CD4-positive, alpha-beta T cell treated with Interleukin-17A for 4 hours (primary cell): ENCODE measurements around the gene SAXO2.
"Not testable (repeated sequence)": the region's sequence is repeated elsewhere in the genome, so short reads cannot be mapped to it uniquely, and the experiment has no call there.

Source experiments
- DNase-seq: peaks from one replicate; pipeline ENCODE4 v3.0.0-alpha.2; 2020; ENCODE audit warnings: mixed read lengths

Gene SAXO2

DNA sequence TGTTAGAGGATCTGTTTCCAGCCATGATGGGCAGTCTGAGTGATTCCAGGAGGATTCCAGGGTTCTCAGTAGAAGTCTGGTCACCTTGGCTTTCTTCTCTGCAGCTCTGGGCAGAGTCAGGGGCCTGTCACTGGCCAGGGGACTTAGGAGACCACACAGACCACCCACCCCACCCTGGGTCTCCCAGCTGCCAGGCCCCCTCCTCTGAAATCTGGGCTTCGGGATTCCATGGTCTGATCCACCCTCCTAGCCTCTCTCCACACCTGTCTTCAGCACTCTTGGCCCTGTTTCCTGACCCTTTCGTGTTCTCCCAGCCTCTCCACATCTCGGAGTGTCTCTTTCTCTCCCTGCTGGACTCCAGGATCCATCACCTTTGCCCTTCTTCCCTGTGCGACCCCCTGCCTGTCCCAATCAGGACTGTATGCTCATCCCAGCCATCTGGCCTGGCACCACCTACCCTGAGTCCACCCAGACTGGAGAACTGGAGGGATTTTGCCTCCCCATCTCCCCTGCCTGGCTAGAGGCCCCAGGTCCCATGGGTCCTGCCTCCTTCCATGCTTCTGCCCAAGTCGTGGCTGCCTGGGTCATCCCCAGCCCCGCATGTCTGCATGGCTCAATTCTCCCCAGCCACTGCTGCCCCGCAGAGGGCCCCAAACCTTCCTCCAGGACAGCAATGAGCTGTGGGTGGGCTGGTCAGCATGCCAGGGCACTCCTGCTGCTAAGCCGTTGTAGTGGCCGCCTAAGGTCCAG is 52.3 kb downstream of the SAXO2 start:
- no peak for DNase-seq

DNA sequence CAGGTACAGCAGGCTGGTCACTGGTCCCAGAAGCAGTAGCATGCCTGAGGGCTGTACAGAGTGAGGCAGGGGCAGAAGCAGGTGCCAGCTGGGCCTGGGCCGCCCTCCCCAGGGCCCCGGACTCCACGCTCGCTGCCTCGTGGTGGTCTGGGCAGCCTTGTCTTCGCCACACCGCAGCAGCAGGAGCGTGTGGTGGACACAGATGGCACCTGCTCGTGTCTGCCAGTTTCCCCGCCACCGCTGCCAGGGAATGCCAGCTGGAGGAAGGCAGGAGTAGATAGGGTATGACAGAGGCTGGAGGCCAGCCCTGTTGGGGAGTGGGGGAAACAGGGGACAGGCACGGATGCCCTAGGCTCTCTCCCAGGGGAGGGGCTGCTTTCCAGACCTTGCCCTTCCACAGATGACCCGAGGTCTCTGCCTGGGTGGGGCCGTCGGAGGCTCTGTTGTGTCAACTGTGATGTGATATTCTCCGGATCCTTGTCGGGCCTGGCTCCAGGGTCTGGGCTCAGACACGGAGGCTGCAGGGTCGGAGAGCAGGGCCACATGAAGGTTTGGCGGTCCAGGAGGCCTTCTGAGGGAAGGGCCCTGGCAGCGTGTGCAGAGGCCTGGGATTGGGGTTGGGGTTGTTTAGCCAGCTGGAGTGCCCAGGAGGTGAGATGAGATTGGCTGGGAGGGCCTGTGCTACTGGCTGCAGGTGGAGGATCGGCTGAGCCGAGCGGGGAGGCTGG is 53.1 kb downstream of the SAXO2 start:
- DNase-seq: no peak

DNA sequence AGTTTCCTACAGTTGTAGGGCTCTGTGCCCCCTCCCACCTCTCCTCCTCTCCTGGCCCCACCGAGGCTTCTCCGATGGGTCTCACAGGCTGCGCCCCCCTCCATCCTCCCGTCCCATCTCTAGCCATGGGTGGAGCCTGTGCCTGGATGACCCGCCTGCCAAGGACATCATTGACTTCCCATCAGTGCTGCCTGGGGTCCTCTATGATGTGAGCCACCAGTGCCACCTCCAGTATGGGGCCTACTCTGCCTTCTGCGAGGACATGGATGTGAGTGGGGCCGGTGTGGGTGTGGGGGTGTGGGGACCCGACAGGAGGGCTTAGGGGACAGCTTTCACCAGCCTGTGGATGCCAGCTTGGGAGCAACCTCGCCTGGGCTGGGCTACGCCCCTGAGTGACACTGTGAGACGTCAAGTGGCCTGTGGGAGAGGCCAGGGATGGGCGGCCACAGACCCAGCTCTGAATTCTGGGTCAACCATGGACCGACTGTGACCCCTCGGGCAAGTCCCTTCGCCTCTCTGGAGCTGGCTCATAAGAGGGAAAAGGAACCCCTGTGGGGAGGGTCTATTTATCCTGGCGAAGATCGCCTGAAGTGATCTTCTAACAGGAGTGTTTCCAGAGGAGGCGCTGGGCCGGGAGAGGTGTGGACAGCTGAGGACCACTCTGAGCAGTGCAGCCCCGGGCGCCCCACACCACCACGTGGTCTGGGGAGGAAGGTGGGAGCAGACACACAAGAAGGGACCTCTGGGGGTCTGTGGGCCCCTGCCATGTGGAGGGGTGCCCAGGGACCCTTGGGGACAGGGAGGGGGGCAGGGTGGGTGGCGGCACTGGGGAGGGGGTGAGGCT is 53.9 kb downstream of the SAXO2 start:
- DNase-seq: not testable (repeated sequence)

- no peak for DNase-seq
Measured at GRCh38 chr15:82317091-82317489, 54.5 kb downstream of the SAXO2 start.

DNA sequence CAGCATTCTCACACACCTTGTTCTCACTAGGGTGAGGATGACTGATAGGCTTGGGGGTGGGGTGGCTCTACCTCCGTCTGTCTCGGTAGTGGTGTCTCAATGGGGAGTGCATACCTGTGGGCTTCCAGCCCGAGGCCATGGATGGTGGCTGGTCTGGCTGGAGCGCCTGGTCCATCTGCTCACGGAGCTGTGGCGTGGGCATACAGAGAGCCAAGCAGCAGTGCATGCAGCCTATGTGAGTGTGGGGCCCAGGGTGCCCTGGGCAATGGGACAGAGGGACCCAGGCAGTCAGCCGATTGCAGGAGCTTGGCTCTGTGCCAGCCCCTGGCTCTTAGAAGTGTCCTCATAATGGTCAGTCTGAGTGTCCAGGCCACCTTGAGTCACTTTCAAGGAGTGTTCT is 54.9 kb downstream of the SAXO2 start:
- DNase-seq: not testable (repeated sequence)

- not testable (repeated sequence) for DNase-seq
Measured at GRCh38 chr15:82318281-82318680, 55.7 kb downstream of the SAXO2 start.

- not testable (repeated sequence) for DNase-seq
Measured at GRCh38 chr15:82319522-82320278, 57.1 kb downstream of the SAXO2 start.

DNA sequence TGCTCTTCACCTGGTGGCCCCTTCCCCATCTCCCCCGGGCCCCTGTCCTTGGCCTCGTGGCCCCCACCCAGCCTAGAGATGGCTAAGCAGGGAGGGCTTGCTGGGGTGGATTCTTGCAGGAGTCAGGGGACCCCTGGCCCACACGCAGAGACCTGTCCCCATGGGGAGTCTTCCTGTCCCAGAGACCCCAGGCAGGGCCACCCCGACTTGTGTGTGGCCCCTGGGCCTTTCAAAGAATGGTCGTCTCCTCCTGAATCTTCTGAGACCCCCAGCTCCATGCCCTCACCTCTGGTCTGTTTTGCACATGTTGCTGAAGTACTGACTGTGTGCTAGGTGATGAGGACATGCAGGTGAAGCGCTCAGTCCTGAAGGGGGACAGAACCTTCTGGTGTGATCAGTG is 58.2 kb downstream of the SAXO2 start:
- not testable (repeated sequence) for DNase-seq

DNA sequence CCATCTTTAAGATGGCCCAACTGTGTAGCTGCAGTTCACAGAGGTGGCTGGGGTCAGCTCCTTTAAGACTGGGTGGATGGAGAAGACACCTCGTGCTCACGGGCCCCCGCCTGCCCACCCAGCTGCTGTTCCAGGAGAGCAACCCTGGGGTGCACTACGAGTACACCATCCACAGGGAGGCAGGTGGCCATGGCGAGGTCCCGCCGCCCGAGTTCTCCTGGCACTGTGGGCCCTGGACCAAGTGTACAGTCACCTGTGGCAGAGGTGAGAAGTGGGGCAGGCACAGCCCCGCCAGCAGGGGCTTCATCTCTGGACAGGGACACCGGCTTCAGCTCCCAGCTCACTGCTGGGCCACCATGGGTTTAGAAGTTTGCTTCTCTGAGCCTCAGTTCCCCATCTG is 59.9 kb downstream of the SAXO2 start:
- DNase-seq: not testable (repeated sequence)

DNA sequence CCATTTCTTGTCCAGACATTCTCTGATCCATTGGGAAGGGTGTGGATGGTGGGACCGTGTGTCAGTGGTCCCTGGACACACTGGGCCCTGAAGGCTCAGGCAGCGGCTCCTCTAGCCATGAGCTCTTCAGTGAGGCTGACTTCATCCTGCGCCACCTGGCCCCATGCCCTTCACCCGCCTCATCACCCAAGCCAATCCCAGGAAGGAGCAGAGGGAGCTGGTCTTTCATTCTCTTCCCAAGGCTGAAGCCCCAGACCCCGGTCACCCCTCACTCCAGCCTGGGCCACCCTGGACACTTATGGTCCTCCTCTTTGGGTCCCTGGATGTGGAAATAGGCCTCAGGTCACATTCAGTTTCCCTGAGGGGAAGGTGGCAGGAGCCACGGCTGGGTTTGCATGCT is 62.2 kb downstream of the SAXO2 start:
- not testable (repeated sequence) for DNase-seq

DNA sequence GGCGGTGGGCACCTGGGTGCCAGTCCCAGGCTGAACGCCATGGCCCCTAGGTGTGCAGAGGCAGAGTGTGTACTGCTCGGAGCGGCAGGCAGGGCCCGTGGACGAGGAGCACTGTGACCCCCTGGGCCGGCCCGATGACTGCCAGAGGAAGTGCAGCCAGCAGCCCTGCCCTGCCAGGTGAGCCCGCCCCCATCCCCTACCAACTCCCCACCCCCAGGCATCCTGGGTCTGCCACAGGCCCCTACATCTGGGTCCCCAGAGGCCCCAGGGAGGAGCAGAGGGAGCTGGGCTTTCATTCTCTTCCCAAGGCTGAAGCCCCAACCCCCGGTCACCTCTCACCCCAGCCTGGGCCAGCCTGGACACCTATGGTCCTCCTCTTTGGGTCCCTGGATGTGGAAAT is 63.0 kb downstream of the SAXO2 start:
- not testable (repeated sequence) for DNase-seq

GRCh38 chr15:82326896-82327295 is 64.3 kb downstream of the SAXO2 start:
- not testable (repeated sequence) for DNase-seq

DNA sequence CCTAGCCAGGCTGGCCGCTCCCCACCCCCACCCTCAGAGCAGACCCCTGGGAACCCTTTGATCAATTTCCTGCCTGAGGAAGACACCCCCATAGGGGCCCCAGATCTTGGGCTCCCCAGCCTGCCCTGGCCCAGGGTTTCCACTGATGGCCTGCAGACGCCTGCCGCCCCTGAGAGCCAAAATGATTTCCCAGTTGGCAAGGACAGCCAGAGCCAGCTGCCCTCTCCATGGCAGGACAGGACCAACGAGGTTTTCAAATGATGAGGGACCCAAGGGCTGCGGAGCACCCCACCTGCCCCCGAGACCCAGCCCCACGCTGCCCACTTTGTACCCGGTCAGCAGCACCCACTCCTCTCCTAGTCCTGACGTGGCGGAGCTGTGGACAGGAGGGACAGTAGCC is 64.8 kb downstream of the SAXO2 start:
- not testable (repeated sequence) for DNase-seq

DNA sequence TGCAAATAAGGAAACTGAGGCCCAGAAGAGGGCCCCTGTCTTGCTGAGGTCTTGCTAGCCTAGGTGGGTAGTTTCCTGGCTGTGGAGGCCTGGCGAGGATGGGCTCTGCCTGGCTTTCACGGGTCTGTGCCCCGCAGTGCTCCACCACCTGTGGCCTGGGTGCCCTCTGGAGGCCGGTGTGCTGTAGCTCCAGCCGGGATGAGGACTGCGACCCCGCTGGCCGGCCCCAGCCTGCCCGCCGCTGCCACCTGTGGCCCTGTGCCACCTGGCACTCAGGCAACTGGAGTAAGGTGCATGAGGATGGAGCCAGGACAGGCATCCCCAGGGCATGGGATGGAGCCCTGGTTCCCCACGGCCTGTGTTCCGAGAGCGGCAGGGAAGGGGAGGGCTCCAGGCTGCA is 66.4 kb downstream of the SAXO2 start:
- not testable (repeated sequence) for DNase-seq

GRCh38 chr15:82330921-82331320 is 68.3 kb downstream of the SAXO2 start:
- DNase-seq: not testable (repeated sequence)

DNA sequence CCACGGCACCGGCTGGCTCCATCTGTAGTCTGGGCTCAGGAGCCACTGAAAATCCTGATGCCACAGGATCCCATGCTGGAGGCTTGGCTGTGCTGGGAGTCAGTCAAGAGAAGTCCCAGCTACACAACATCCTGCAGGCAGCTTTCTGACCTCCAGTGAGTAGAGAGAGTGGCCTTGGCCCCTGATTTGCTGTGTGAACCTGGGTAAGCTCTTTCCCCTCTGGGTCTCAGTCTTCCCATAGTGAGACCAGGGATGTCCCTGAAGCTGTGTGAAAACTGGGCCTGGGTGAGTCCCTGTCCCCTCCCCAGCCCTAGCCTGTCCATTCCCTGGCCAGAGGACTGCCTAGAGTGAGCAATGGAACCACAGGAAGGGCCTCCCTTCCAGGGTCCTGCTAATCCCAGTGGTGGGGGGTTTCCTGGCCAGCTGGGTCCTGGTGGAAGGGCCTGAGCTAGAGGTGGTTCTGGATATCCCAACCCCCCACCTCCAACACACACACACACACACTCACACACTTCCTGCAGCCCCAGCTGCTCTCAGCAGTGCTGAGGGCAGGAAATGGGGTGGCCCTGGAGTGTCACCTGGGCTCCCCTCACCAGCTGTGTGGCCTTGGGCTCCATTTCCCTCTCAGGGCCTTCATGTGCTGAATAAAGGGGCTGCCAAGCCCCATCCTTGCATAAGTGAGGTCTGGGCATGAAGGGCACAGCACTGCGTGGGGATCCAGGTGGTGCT is 69.1 kb downstream of the SAXO2 start:
- DNase-seq: not testable (repeated sequence)

DNA sequence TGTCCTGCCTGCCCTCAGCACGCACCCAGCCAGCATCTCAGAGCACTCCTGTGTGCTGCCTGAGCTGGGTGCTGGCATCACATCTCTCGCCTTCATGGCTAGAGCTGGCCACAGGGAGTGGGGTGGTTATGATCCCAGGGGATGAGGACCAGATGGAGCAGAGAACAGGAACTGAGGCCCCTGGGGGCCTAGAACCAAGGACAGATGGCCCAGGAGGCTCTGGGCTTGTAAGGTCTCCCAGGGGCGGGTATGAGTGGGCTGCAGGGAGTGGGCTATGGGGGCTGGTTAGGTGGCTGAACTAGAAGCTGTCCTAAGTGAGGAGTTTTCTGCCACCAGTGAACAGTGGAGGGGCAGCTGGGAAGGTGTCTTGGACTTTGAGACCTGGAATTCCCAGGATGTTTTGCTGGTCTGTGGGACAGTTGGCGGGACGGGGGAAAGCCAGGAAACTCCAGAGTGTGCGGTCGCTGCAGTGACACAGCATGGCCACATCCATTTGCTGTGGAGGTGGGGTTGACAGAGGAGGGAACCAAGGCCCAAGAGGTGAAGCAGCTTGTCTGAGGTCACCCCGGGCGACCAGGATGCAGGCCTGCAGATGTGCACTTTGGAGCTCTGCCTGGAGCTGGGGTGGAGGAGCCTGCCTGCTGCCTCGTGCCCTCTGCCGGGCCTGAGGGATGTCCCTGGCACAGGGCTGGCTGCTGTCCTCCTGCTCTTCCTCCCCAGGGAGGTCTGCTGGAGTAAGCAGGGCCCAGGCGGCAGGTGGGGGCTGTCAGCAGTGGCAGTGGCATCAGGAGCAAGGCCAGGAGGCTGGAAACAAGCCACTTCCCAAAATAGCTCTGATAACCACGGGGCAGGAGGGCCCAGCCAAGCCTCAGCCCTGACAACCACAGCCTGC is 70.3 kb downstream of the SAXO2 start:
- DNase-seq: not testable (repeated sequence)

GRCh38 chr15:82333603-82334553 is 71.3 kb downstream of the SAXO2 start:
- not testable (repeated sequence) for DNase-seq
